Ovary (tissue), 3 donors: ENCODE results near the gene COL4A1.

ENCODE experiments used
- CTCF ChIP-seq, 3 donors: fragments of 450-650 bp in 2 of 3; fragments of 200-600 bp in 1 of 3; IDR thresholded peaks; one replicate each; pipeline versions ENCODE4 v1.5.1 to v1.8.0; 2016 to 2022; ENCODE audit warnings: antibody characterized with exemption in 3 of 3, mild to moderate bottlenecking in 1 of 3
- POLR2A ChIP-seq: fragments of 450-650 bp; IDR thresholded peaks from one replicate; pipeline ENCODE4 v1.6.1; 2017; ENCODE audit warnings: antibody characterized with exemption, mild to moderate bottlenecking, moderate library complexity
- donor health status: DM: no; HTN: no; CAD: no.

- TF ChIP-seq CTCF (IDR thresholded peaks at IDR 0.05): no peak
- TF ChIP-seq POLR2A: no peak
Observed at GRCh38 chr13:110110783-110111182, 196.2 kb downstream of the COL4A1 start.
